GM12878 (cell line): ENCODE results near the gene PEF1.

Experiments
- EZH2 ChIP-seq: IDR thresholded peaks from 2 replicates; pipeline ENCODE4 v1.6.1; 2012; ENCODE audit warnings: low read depth, mild to moderate bottlenecking, control low read depth, inconsistent platforms, low read length, borderline replicate concordance; ENCODE audit not compliant: control insufficient read depth
- FOS ChIP-seq: IDR thresholded peaks from 3 replicates; pipeline ENCODE4 v1.6.1; 2011; ENCODE audit warnings: borderline replicate concordance; ENCODE audit not compliant: insufficient read length; ENCODE audit errors: extremely low read depth
- JUND ChIP-seq: IDR thresholded peaks from 2 replicates; pipeline ENCODE4 v1.6.1; 2012; ENCODE audit warnings: low read depth, mild to moderate bottlenecking, low read length, improper control_type of control experiment, moderate library complexity

- TF ChIP-seq EZH2 (no peak), JUND (no peak), FOS (no peak)
Measured at GRCh38 chr1:31587720-31588423, 56.8 kb downstream of the PEF1 start.
